Measurements from ENCODE around the gene CPXM2. TPM values are rescaled to one million over a fixed set of nuclear protein-coding genes. Genes with fewer than 3 reads are reported as not detected.

The CPXM2 gene
- 0.33 TPM for total RNA-seq (ENCODE audit: unreplicated experiment)
- long read RNA-seq, partial matches to known transcripts = 0 of 1 reads
- long read RNA-seq, other reads (novel, unspliced or antisense) = 1 of 1 reads

DNA sequence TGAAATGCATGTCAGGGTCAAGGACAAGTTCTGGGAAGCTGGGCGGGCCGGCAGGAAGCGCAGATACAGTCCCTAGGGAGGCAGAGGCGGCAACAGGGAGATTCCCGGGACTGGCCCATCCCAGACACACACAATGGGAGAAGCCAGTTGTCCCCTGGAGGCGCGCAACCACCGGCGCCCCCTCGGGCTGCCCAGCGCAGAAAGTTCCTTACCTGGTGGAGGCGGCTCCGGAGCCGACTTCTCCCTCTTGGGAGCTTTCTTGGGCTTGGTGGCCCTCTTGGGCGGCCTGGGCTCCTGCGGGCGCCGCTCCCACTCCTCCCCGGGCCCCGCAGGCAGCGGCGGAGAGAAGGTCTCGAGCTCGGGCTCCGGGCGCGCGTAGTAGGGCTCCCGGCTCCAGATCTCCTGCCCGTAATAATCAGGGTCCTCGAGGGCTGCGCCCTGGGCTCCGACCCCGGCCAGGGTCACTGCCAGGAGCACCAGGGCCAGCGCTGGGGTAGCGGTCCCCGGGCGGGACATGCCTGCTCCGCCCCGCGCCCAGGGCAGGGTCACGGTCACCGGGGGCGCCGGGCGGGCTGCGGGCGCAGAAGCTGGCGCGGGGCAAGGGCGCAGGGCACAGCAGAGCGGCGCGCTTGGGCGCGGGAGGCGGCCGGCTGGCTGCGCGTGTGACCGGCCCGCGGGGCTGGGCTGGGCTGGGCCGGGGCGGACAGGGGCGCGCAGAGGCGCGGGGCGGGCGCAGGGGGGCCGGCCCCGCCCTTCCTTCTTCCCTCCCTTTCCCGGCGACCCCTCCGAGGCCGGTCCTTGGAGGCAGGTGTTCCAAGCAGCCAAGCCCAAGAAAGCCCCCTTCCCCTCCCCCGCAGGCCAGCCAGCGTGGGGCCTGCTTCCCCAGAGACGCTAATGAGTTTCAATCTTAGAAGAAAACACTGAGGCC, at the start of gene CPXM2:
TSS of gene CPXM2 (minus strand) at position 664 of the 928 bp plus-strand sequence. CDS start at position 516, 148 bp downstream.
- Mint-ChIP-seq H3K4me3 (ENCODE audit: unreplicated experiment) (peak within 1 kb of the TSS; percentile 59), H3K27me3 (ENCODE audit: unreplicated experiment) (peaks cover 12% of the 10 kb centered on the region)

GRCh38 chr10:123939591-123939990, 48.0 kb upstream of the CPXM2 start:
- Mint-ChIP-seq H3K4me1 (ENCODE audit: unreplicated experiment) (peaks cover 14% of the 10 kb centered on the region), H3K4me3 (ENCODE audit: unreplicated experiment) (no peak overlapping the region), H3K27me3 (ENCODE audit: unreplicated experiment) (peaks cover 10% of the 10 kb centered on the region), H3K27ac (ENCODE audit: unreplicated experiment) (no peak overlapping the region), H3K36me3 (ENCODE audit: low read depth, unreplicated experiment) (peaks cover 4% of the 10 kb centered on the region), H3K9me3 (ENCODE audit: unreplicated experiment) (peaks cover 3% of the 10 kb centered on the region)
- TF ChIP-seq, protein P1, sequence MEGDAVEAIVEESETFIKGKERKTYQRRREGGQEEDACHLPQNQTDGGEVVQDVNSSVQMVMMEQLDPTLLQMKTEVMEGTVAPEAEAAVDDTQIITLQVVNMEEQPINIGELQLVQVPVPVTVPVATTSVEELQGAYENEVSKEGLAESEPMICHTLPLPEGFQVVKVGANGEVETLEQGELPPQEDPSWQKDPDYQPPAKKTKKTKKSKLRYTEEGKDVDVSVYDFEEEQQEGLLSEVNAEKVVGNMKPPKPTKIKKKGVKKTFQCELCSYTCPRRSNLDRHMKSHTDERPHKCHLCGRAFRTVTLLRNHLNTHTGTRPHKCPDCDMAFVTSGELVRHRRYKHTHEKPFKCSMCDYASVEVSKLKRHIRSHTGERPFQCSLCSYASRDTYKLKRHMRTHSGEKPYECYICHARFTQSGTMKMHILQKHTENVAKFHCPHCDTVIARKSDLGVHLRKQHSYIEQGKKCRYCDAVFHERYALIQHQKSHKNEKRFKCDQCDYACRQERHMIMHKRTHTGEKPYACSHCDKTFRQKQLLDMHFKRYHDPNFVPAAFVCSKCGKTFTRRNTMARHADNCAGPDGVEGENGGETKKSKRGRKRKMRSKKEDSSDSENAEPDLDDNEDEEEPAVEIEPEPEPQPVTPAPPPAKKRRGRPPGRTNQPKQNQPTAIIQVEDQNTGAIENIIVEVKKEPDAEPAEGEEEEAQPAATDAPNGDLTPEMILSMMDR (IDR thresholded peaks at IDR 0.05; ENCODE audit: unreplicated experiment) = no peak
- no peak for DNase-seq (ENCODE audit: low spot score)

More for the DNA sequence above, at the start of gene CPXM2:
- no peaks in the 10 kb centered on the region for H3K4me1 Mint-ChIP-seq (ENCODE audit: unreplicated experiment)
- no peaks in the 10 kb centered on the region for H3K9me3 Mint-ChIP-seq (ENCODE audit: unreplicated experiment)
- TF ChIP-seq, protein P1 (IDR thresholded peaks at IDR 0.05; ENCODE audit: unreplicated experiment) = no peak
- DNase-seq (ENCODE audit: low spot score) = peak; percentile 20
- peaks cover 4% of the 10 kb centered on the region for H3K36me3 Mint-ChIP-seq (ENCODE audit: low read depth, unreplicated experiment)
- no peak within 1 kb of the TSS for H3K27ac Mint-ChIP-seq (ENCODE audit: unreplicated experiment)

DNA sequence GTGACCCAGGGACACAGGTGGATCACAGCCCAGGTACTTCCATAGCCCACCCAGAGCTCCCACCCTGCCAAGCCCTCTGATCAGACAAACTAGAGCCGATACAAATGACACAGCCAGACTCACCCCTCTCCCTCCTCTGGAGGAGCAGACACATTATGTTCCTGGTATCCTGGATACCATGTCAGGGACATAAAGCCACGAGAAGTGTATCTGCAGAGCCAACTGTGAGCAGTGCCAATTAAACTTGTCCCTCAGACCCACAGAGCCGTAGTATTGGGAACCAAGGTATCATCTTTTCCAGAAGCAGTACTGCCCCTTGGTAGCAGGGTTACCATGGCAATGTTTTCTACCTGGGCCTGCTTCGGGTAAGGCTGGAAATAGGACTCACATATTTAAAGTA, 47.3 kb upstream of the CPXM2 start:
- TF ChIP-seq, protein P1 (IDR thresholded peaks at IDR 0.05; ENCODE audit: unreplicated experiment) = no peak
- peaks cover 14% of the 10 kb centered on the region for H3K4me1 Mint-ChIP-seq (ENCODE audit: unreplicated experiment)
- no peak for DNase-seq (ENCODE audit: low spot score)
- peaks cover 10% of the 10 kb centered on the region for H3K27me3 Mint-ChIP-seq (ENCODE audit: unreplicated experiment)
- no peak overlapping the region for H3K27ac Mint-ChIP-seq (ENCODE audit: unreplicated experiment)
- peaks cover 6% of the 10 kb centered on the region for H3K9me3 Mint-ChIP-seq (ENCODE audit: unreplicated experiment)
- H3K4me3 Mint-ChIP-seq (ENCODE audit: unreplicated experiment) = no peak overlapping the region
- H3K36me3 Mint-ChIP-seq (ENCODE audit: low read depth, unreplicated experiment) = peaks cover 4% of the 10 kb centered on the region

DNA sequence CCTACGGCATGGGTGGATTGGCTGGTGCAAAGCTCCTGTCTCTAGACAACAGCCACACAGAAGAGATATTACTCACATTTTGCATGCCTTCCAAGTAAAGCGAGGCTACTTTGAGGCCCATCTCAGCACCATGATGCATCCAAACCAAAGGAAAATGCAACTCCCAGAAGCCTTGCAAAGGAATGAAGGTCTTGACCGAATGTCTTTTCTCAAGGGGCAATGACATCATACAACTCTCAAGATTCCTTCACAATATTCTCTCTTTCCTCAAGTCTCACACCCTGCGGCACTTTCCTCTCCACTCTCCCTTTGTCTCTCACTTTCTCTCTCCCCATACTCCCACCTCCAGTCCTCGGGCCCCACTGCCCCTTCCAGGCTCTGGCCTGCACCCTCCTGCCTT, 44.8 kb upstream of the CPXM2 start:
- TF ChIP-seq, protein P1 (IDR thresholded peaks at IDR 0.05; ENCODE audit: unreplicated experiment) = no peak
- peaks cover 13% of the 10 kb centered on the region for H3K27me3 Mint-ChIP-seq (ENCODE audit: unreplicated experiment)
- no peak overlapping the region for H3K4me3 Mint-ChIP-seq (ENCODE audit: unreplicated experiment)
- peaks cover 4% of the 10 kb centered on the region for H3K36me3 Mint-ChIP-seq (ENCODE audit: low read depth, unreplicated experiment)
- peaks cover 7% of the 10 kb centered on the region for H3K9me3 Mint-ChIP-seq (ENCODE audit: unreplicated experiment)
- H3K4me1 Mint-ChIP-seq (ENCODE audit: unreplicated experiment) = peaks cover 7% of the 10 kb centered on the region
- no peak overlapping the region for H3K27ac Mint-ChIP-seq (ENCODE audit: unreplicated experiment)
- DNase-seq (ENCODE audit: low spot score) = no peak

DNA sequence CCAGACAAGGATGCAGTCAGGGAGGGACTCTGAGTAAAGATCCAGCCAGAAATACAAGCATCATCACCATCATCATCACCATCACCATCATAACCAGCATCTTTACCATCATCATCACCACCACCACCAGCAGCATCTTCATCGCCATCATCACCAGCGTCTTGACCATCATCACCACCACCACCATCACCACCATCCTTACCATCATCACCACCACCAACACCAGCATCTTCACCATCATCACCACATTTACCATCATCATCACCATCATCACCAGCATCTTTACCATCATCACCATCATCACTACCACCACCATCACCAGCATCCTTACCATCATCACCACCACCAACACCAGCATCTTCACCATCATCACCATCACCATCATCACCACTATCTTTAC, 44.1 kb upstream of the CPXM2 start:
- peaks cover 10% of the 10 kb centered on the region for H3K27me3 Mint-ChIP-seq (ENCODE audit: unreplicated experiment)
- TF ChIP-seq, protein P1 (IDR thresholded peaks at IDR 0.05; ENCODE audit: unreplicated experiment) = no peak

More for the DNA sequence above, 44.1 kb upstream of the CPXM2 start:
- H3K9me3 Mint-ChIP-seq (ENCODE audit: unreplicated experiment) = peaks cover 9% of the 10 kb centered on the region
- H3K4me3 Mint-ChIP-seq (ENCODE audit: unreplicated experiment) = no peak overlapping the region
- no peak for DNase-seq (ENCODE audit: low spot score)
- no peak overlapping the region for H3K27ac Mint-ChIP-seq (ENCODE audit: unreplicated experiment)
- peaks cover 4% of the 10 kb centered on the region for H3K36me3 Mint-ChIP-seq (ENCODE audit: low read depth, unreplicated experiment)
- peaks cover 7% of the 10 kb centered on the region for H3K4me1 Mint-ChIP-seq (ENCODE audit: unreplicated experiment)
